ENCODE data around the gene FOXD4L3. TPM values are rescaled to one million over a fixed set of nuclear protein-coding genes. Genes with fewer than 3 reads are reported as not detected.
"Not testable (repeated sequence)": the region's sequence is repeated elsewhere in the genome, so short reads cannot be mapped to it uniquely, and the experiment has no call there.

The FOXD4L3 gene
- total RNA-seq, 1 experiment from 2014 or later: not detected

- H2AK5ac ChIP-seq (ENCODE audit: insufficient read length, low read length); H3K9me3 Mint-ChIP-seq; H2AFZ ChIP-seq (ENCODE audit: low read length); H4K91ac ChIP-seq (ENCODE audit: insufficient read length, low read depth, low read length); H4K5ac ChIP-seq (ENCODE audit: insufficient read length, low read depth, low read length); H2BK5ac ChIP-seq (ENCODE audit: insufficient read length, low read length); H3K36me3 Mint-ChIP-seq (ENCODE audit: insufficient read depth in 1 of 3, low read depth in 3 of 3); H2BK120ac ChIP-seq (ENCODE audit: low read depth, low read length, poor library complexity, severe bottlenecking); H3K27ac Mint-ChIP-seq; H3K79me1 ChIP-seq (ENCODE audit: insufficient read depth, low read depth, low read length, poor library complexity, severe bottlenecking); H3K14ac ChIP-seq (ENCODE audit: insufficient read depth, low read length); H3K23ac ChIP-seq (ENCODE audit: insufficient read length, low read depth, low read length); H3K27me3 ChIP-seq (ENCODE audit: insufficient read depth, low read length); H3K4me1 ChIP-seq (ENCODE audit: insufficient read depth, low read length); DNase-seq; H3K9me3 ChIP-seq (ENCODE audit: control insufficient read depth, low read depth, low read length); H3K23me2 ChIP-seq (ENCODE audit: insufficient read length, low read depth, low read length, poor library complexity, severe bottlenecking); H3K9ac ChIP-seq (ENCODE audit: extremely low read depth, insufficient read length, low read length); H2BK12ac ChIP-seq (ENCODE audit: insufficient read length, low read depth, low read length); H2BK20ac ChIP-seq (ENCODE audit: low read depth, low read length, poor library complexity, severe bottlenecking); H3K4me2 ChIP-seq (ENCODE audit: insufficient read depth, insufficient read length, low read length); H3K4me3 Mint-ChIP-seq; H3K18ac ChIP-seq (ENCODE audit: insufficient read length, low read depth, low read length); H2BK15ac ChIP-seq (ENCODE audit: low read depth, low read length); H4K8ac ChIP-seq (replicated peaks; ENCODE audit: insufficient read length, low read depth, low read length); H4K20me1 ChIP-seq (ENCODE audit: control insufficient read depth, insufficient read depth, insufficient read length); H3T11ph ChIP-seq (ENCODE audit: low read length); H3K4ac ChIP-seq (ENCODE audit: low read depth, low read length); H3K27ac ChIP-seq (ENCODE audit: insufficient read length, low read depth, low read length); H3K4me1 Mint-ChIP-seq; H3K79me2 ChIP-seq (ENCODE audit: insufficient read depth, low read length); H3K56ac ChIP-seq (ENCODE audit: insufficient read length, low read depth, low read length): not testable (repeated sequence)
- peaks cover 60% of the 10 kb centered on the region for H3K27me3 Mint-ChIP-seq (ENCODE audit: low read depth)
- no CpG with 5 or more reads among the region's 4 CpGs for WGBS (ENCODE audit: extremely low coverage, insufficient read length, low lambda C conversion rate)
These were observed 41.3 kb downstream of the FOXD4L3 start for GRCh38 chr9:68343992-68344391.

DNA sequence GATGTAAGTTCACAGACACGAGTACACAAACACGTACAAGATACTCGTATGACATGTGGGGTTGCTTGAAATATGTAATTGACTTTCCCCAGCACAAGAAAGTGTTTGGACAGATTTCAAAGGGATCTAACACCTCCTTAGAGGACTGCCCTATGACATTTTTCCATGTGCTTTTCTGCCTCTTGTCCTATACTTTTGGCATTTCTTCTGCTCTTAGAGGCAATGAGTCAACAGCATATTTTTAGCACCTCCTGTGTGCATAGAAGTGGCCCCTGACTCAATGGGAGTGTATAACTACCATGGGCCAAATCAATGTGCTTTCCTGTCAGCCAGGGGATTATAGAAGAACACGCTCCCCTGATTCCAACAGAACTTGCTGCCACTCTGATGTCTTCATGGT lies 49.0 kb downstream of the FOXD4L3 start:
- H3K36me3 Mint-ChIP-seq (ENCODE audit: insufficient read depth in 1 of 3, low read depth in 3 of 3); H3K27me3 ChIP-seq (ENCODE audit: insufficient read depth, low read length): not testable (repeated sequence)
- H3K27me3 Mint-ChIP-seq (ENCODE audit: low read depth): peaks cover 66% of the 10 kb centered on the region

More for the DNA sequence above, 49.0 kb downstream of the FOXD4L3 start:
- not testable (repeated sequence) for H3K56ac ChIP-seq (ENCODE audit: insufficient read length, low read depth, low read length); H4K91ac ChIP-seq (ENCODE audit: insufficient read length, low read depth, low read length); H2AK5ac ChIP-seq (ENCODE audit: insufficient read length, low read length); H3K9me3 Mint-ChIP-seq; H3K4me3 Mint-ChIP-seq; H3K4me1 Mint-ChIP-seq; H3K9me3 ChIP-seq (ENCODE audit: control insufficient read depth, low read depth, low read length); DNase-seq; H4K8ac ChIP-seq (replicated peaks; ENCODE audit: insufficient read length, low read depth, low read length); H3K79me2 ChIP-seq (ENCODE audit: insufficient read depth, low read length); H2BK12ac ChIP-seq (ENCODE audit: insufficient read length, low read depth, low read length); H2BK15ac ChIP-seq (ENCODE audit: low read depth, low read length); H3K4ac ChIP-seq (ENCODE audit: low read depth, low read length); H3K27ac ChIP-seq (ENCODE audit: insufficient read length, low read depth, low read length); H3K23ac ChIP-seq (ENCODE audit: insufficient read length, low read depth, low read length); H3K23me2 ChIP-seq (ENCODE audit: insufficient read length, low read depth, low read length, poor library complexity, severe bottlenecking); H3K4me1 ChIP-seq (ENCODE audit: insufficient read depth, low read length); H3K79me1 ChIP-seq (ENCODE audit: insufficient read depth, low read depth, low read length, poor library complexity, severe bottlenecking); H3K9ac ChIP-seq (ENCODE audit: extremely low read depth, insufficient read length, low read length); H2BK20ac ChIP-seq (ENCODE audit: low read depth, low read length, poor library complexity, severe bottlenecking); H2AFZ ChIP-seq (ENCODE audit: low read length); H2BK120ac ChIP-seq (ENCODE audit: low read depth, low read length, poor library complexity, severe bottlenecking); H4K5ac ChIP-seq (ENCODE audit: insufficient read length, low read depth, low read length); H3K4me2 ChIP-seq (ENCODE audit: insufficient read depth, insufficient read length, low read length); H3K27ac Mint-ChIP-seq; H3K18ac ChIP-seq (ENCODE audit: insufficient read length, low read depth, low read length); H3K14ac ChIP-seq (ENCODE audit: insufficient read depth, low read length); H3T11ph ChIP-seq (ENCODE audit: low read length); H4K20me1 ChIP-seq (ENCODE audit: control insufficient read depth, insufficient read depth, insufficient read length); H2BK5ac ChIP-seq (ENCODE audit: insufficient read length, low read length)
- WGBS (ENCODE audit: extremely low coverage, insufficient read length, low lambda C conversion rate): no CpG with 5 or more reads among the region's 4 CpGs

Measured in H9 (cell line).